HS-27A (cell line): Measurements from ENCODE around the gene BEX3.

ENCODE experiments used
- DNase-seq: peaks from one replicate; pipeline ENCODE4 v3.0.0-alpha.2; 2012; ENCODE audit warnings: low read depth, missing footprints

BEX3 gene

DNA sequence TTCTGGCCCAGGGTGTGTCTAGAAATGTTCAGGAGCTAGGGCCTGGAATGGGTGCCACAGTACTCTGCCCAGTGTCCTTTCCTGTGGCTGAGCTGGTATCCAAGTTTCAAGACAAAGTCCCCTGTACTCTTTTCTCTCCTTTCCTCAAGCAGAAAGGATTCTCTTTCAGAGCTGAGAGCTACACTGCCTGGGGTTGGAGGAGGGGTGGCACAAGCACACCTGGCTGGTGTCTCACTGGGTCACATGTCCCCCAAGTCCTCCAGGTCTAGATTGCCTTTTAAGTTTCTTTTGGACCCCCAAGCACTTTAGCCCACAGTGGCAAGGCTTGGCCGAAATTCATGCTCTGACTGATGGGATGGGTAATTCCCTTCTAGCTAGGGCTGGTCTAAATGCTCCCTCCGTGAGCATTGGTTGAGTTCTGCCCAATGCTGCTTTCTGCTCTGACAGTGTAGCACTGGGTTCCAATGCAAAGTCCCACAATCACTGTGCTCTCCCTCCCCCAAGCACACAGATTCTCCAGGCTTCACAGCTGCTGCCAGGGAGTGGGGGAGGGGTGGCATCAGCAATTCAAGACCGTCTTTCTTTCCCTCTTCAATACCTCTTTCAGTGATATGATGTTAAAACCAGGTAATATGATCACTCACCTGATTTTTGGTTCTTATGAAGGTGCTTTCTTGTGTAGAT, 47.8 kb downstream of the BEX3 start:
- DNase-seq: no peak
